HG03378 (cell line): Measurements from ENCODE around the gene DNAJB9.

Experiments used
- ATAC-seq: cut with Tn5 transposase; IDR thresholded peaks from one replicate; pipeline ENCODE4 v1.9.1; 2021; ENCODE audit warnings: mild to moderate bottlenecking, moderate library complexity; ENCODE audit not compliant: unreplicated experiment

Gene DNAJB9

DNA sequence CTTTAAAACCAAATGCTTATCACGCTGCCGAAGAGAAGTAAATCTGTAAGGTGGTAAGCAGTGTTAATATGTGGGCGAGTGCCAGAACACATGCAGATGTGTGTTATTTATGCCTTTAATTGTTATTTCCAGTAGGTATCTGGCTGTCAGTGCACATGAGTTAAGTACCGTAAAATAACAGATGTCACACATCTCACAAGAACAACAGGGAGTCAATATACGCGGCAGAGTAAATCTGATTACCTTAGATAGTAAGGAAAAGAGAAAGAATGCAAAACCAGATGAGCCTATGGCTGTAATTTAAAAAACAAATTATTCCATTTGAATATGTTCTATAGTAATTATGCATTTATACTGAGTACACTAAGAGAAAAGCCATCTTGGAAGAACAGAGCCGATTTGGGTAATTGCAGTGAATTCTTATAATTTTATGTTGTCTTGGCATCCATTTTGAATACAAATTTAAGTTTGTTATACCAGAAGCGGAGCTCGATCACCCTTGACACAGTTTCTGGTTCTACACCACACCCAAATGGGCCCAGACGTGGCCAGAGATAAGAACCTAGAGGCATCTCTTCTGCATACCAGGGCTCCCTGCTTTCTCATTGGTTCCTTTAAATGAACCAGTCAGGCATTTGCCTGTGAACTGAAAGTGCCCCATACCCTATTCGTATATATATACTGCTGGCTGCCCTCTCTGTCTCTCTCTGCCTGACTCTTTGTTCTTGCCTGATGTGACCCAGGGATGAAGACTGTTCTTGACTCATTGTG is 34.8 kb downstream of the DNAJB9 start:
- no peak for ATAC-seq

DNA sequence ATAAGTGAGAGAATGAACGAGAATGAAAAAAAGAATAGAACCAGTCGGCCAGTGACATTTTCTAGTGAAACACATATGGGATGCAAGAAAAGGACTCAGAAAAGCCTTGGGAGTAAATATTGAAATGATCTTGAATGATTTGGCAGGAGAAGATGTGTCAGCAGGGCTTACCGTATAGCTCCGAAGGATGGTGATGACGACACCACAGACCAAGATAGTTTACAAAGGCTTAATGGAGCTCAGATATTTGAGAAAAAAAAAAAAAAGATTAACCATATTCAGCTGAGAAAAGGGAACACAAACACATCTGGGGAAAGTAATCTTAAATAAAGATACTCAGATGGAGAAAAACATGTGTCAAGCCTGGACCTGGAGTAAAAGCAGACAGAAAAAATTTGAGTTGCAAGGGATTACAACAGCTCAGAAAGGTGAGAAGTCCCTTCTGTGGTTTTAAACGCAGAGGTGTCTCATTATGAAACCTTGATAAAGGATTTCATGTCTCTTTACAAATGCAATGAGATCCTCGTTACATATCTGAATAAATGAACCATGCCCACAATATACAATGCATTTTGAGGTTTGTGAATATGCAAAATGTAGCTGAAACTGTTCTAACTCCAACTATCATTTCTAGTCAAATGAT is 36.0 kb downstream of the DNAJB9 start:
- no peak for ATAC-seq

DNA sequence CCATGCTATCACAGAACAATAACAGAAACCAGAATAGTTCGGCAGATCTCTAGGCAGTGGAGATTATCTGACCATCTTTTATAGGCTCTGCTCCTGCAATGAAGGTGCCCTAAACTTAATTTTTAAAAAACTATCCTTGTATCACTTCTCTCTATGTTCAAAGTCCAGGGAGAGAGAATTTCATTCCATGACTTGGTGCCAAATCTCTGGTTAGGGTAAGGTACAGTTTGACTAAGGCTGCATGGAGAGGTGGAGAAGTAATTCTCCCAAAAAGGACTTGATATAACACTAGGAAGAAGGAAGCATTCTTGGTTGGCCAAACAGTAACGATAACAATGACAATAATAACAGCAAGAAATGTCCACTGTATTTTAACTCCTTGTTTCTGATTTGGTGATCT is 40.0 kb downstream of the DNAJB9 start:
- ATAC-seq, result no peak

DNA sequence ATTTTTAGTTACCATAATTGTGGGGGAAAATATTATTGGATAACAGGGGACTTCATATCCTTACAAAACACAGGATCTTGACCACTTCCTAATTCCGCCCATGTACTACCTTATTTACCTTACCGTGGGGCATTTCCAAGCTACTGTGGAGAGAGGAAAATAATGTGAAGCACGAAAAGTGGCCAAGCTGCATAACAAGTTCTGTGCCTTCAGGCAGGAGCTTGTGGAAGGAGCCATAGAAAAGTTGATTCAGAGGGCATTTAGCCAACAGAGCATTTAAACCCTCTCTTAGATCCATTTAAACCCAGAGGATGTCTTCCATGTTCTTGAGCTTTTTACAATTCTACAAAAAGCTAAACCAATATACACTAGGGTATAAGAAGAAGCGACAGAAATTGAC is 41.6 kb downstream of the DNAJB9 start:
- ATAC-seq, result no peak

DNA sequence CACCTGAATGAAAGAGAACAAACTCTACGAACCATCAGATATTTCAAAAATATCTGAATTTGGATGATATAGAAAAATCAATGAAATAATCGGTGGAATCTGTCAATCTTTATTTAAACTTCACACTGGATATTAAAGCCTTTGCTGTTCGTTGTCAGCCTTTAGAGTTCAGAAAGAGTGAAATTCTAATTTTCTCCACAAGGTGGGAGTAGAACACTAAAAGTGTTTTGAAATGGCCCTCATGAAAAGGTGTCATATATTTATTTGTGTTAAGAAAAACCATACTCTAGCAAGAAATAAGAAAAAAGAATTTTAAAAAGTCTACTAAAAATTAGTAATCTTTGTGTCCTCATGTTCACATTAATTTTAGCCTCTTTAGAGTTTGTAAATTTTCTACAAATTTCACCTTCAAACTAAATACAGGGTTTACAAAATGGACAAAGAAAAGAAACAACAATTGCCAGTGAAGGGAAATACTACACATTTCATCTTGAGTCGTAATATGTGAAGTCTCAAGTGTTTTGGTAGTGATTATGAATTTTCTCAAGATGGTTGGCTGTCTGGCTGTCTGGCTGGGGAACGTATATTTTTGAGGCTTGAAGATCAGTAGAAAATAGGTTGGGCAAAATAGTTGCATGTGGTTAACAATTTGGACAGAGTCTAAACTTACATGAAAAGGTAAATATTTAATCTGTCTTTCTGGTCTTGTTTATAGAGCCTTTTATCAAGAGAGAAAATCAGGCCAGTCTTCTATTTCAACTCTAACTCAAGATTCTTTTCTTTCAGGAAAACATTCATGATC is 43.7 kb downstream of the DNAJB9 start:
- ATAC-seq, result peak; percentile 83

DNA sequence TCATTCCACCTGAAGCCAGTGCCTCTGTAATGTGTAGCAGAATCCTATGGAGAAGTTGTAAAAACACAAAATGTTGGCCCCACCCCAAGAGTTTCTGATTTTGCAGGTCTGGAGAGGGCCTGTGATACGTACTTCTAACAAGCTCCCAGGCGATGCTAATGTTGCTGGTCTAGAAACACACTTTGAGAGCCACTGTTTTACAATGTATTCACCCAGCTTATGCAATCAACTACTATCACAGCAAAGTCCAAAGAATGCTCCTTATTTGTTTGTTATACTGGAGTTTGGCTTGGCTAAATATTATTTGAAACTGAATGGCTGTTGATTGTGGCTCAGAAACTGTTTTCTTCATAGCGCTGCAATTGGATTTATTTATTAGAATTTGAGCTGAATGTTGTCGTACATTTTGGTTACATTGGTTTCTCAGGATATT is 44.3 kb downstream of the DNAJB9 start:
- ATAC-seq, result no peak

DNA sequence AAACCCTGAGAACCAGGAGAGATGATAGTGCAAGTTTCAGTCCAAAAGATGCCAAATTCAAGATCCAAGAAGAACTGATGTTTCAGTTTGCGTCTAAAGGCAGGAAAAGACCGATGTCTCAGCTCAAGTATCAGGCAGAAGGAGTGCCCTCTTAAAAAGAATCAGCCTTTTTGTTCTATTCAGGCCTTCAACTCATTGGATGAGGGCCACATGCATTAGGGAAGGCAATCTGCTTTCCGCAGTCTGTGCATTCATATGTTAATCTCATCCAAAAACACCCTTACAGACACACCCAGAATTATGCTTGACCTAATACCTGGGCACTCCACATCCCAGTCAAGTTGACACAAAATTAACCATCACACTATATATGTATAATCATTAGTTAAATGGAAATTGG is 45.2 kb downstream of the DNAJB9 start:
- ATAC-seq, result no peak

DNA sequence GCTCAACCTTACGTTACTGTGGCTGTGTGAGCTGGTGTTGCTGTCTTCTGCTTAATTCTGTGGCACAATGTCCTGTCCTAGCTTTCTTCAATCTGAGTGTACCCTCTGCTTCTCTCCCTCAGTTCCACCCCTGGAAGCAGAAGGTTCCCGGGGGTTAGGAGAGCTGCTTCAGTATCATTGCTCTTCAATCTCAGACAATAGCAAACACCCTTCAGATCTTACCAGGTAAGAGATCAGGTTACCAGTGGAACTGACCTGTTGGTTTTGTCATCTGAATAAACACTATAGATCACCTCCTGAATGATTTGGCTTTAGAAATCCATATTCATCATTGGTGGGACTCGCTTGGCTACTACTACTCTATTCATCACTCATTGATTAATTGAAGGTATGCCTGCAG is 48.4 kb downstream of the DNAJB9 start:
- no peak for ATAC-seq

DNA sequence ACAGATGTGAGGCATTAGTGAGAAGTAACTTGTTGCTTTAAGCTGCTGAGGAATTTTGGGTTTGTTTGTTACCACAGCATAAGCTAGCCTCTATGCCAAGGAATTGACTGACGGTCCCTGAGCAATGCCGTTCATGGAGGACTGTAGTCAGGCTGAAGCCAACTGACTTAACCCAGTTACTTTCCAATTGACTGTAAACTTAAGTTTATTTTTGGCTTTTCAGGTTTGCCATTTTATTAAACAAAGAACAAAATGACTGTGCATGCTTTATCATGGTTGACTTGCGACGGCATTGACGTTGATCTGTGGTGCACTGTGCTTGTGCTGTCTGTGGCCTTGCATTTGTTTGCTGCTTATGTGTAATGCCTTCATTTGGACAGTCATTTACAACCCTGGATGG is 53.5 kb downstream of the DNAJB9 start:
- peak; percentile 91 for ATAC-seq
